GM23248 (cell line): ENCODE measurements around the gene TBX6. TPM values are rescaled to one million over a fixed set of nuclear protein-coding genes. Genes with fewer than 3 reads are reported as not detected.
"Not testable (repeated sequence)": the region's sequence is repeated elsewhere in the genome, so short reads cannot be mapped to it uniquely, and the experiment has no call there.

ENCODE experiments used
- DNase-seq: peaks from one replicate; pipeline ENCODE4 v3.0.0-alpha.2; 2015
- H2AFZ ChIP-seq: fragments of 200-600 bp; sonication (generic); 2 replicates; pipeline ENCODE4 v1.6.1; 2016; ENCODE audit warnings: antibody characterized with exemption
- H3F3A ChIP-seq: fragments of 200-600 bp; sonication (generic); 2 replicates; pipeline ENCODE4 v1.6.1; 2016; ENCODE audit warnings: mild to moderate bottlenecking, antibody characterized with exemption, mixed run types; ENCODE audit not compliant: insufficient read depth
- H3K27ac ChIP-seq: fragments of 200-600 bp; sonication (generic); 2 replicates; pipeline ENCODE4 v1.5.1; 2016; ENCODE audit warnings: mild to moderate bottlenecking
- H3K27me3 ChIP-seq: fragments of 200-600 bp; sonication (generic); replicated peaks from 2 replicates; pipeline ENCODE4 v1.6.1; 2016; ENCODE audit warnings: mild to moderate bottlenecking; ENCODE audit not compliant: insufficient read depth
- H3K36me3 ChIP-seq: fragments of 200-600 bp; sonication (generic); 2 replicates; pipeline ENCODE4 v1.6.1; 2016; ENCODE audit warnings: low read depth, mild to moderate bottlenecking
- H3K4me1 ChIP-seq: fragments of 200-600 bp; sonication (generic); 2 replicates; pipeline ENCODE4 v1.6.1; 2016; ENCODE audit warnings: mild to moderate bottlenecking; ENCODE audit not compliant: insufficient read depth
- H3K4me2 ChIP-seq: fragments of 200-600 bp; sonication (generic); one replicate; pipeline ENCODE4 v1.6.1; 2016; ENCODE audit warnings: mild to moderate bottlenecking; ENCODE audit not compliant: unreplicated experiment
- H3K4me3 ChIP-seq: fragments of 200-600 bp; sonication (generic); 2 replicates; pipeline ENCODE4 v1.5.1; 2016; ENCODE audit warnings: mild to moderate bottlenecking
- H3K79me2 ChIP-seq: fragments of 200-600 bp; sonication (generic); 2 replicates; pipeline ENCODE4 v1.6.1; 2016; ENCODE audit warnings: mild to moderate bottlenecking; ENCODE audit not compliant: insufficient read depth
- H3K9ac ChIP-seq: fragments of 200-600 bp; sonication (generic); 2 replicates; pipeline ENCODE4 v1.6.1; 2016; ENCODE audit warnings: mild to moderate bottlenecking
- H3K9me2 ChIP-seq: fragments of 200-600 bp; sonication (generic); 2 replicates; pipeline ENCODE4 v1.6.1; 2016; ENCODE audit warnings: mixed run types, mild to moderate bottlenecking, moderate library complexity; ENCODE audit not compliant: insufficient read depth
- H3K9me3 ChIP-seq: fragments of 200-600 bp; sonication (generic); one replicate; pipeline ENCODE4 v1.6.1; 2017; ENCODE audit warnings: low read depth
- H4K20me1 ChIP-seq: fragments of 200-600 bp; sonication (generic); 2 replicates; pipeline ENCODE4 v1.6.0; 2016; ENCODE audit not compliant: insufficient read depth
- EZH2 ChIP-seq: fragments of 200-600 bp; sonication (generic); IDR thresholded peaks from 2 replicates; pipeline ENCODE4 v1.6.1; 2018; ENCODE audit warnings: antibody characterized with exemption, mild to moderate bottlenecking; ENCODE audit not compliant: insufficient read depth, poor library complexity, severe bottlenecking
- EZH2phosphoT487 ChIP-seq: fragments of 200-600 bp; sonication (generic); IDR thresholded peaks from 2 replicates; pipeline ENCODE4 v1.6.1; 2018; ENCODE audit warnings: antibody characterized with exemption, moderate library complexity, mild to moderate bottlenecking, low read depth; ENCODE audit not compliant: insufficient read depth
- WGBS, 2 experiments: methylation state at CpG; one replicate each; pipeline ENCODE4 v1.1.6; 2015 to 2017; ENCODE audit warnings: low lambda C conversion rate in 2 of 2, low coverage in 1 of 2; ENCODE audit errors: missing lambda C conversion rate in 2 of 2; 5-methylcytosine and 5-hydroxymethylcytosine counted together
- in situ Hi-C: fragments of 300-500 bp; cut with MboI; formaldehyde crosslinking; loops from 2 replicates; pipeline ENCODE4 v1.15.0; 2020
- polyA plus RNA-seq: library from polyadenylated mRNA; unstranded; fragments of >200 nt; fragmentation: Nextera tagmentation; extraction: Ambion mirVana; gene quantifications from 2 replicates; pipeline ENCODE4 v1.2.1, GENCODE V29; 2016
- total RNA-seq: library from RNA; depleted of rRNA; stranded (reverse); fragments of >200 nt; shearing (Covaris generic); gene quantifications from 2 replicates; pipeline ENCODE4 v1.2.3, GENCODE V29; 2014

The TBX6 gene
- total and polyA plus RNA-seq, 2 experiments from 2014 or later: 0.11 to 0.20 TPM

DNA sequence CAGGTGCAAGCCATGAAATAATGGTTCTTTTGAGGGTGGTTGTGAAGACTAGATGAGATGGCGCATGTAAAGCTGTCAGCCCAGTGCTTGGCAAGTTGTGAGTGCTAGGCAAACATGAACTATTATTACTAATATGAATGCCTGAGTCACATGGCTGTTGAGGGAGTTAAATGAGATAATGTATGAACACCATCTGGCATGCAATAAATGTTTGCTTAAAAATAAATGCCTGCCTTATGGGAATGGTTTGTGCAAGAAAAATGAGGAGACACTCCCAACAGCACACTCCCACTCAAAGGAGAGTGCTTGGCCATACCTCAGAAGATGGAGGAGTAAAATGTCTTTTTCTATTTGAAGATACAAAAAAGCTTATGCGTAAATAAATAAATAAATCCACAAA lies 27.7 kb upstream of the TBX6 start:
- H2AFZ ChIP-seq: no peak overlapping the region
- no peaks in the 10 kb centered on the region for H3K9me3 ChIP-seq
- H3K27ac ChIP-seq: no peak overlapping the region
- WGBS, 2 experiments: 75 to 79% methylated on average over 2 of the region's 2 CpGs
- H3K36me3 ChIP-seq: peaks cover 10% of the 10 kb centered on the region
- no peak overlapping the region for H3K4me2 ChIP-seq
- H3K9me2 ChIP-seq: no peaks in the 10 kb centered on the region
- no peak overlapping the region for H3K9ac ChIP-seq
- in situ Hi-C loops: loop anchor here (25.0 kb wide), 1 partner anchor 293 kb away; the partner anchor contains the start of gene ZNF771
- no peak for TF ChIP-seq EZH2
- no peak for TF ChIP-seq EZH2phosphoT487
- peaks cover 8% of the 10 kb centered on the region; the same call in 1 of the 2 replicates for H3F3A ChIP-seq
- no peak overlapping the region for H3K4me3 ChIP-seq
- DNase-seq: peak; percentile 34
- H3K79me2 ChIP-seq: no peaks in the 10 kb centered on the region
- no peaks in the 10 kb centered on the region for H3K27me3 ChIP-seq
- peaks cover 9% of the 10 kb centered on the region for H3K4me1 ChIP-seq
- no peaks in the 10 kb centered on the region for H4K20me1 ChIP-seq

DNA sequence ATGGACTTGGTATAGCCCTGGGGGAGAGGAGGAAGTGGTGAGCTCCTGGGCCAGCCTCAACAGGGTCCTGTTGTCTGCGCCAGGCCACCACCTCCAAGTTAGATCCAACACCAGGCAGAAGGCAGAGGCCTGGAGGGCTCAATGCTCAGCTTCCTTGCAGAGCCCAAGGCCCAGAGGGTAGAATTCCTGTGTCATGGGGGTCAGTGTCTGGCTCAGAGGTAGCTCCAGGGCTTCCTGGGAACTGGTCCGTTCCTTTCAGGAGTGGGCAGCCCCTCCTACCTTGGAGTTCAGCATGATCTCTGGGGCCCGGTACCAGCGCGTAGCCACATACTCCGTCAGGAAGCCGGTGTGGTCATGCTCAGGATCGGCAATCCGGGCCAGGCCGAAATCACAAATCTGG lies 26.0 kb upstream of the TBX6 start:
- Histone ChIP-seq H3K36me3 (peaks cover 10% of the 10 kb centered on the region), H2AFZ (no peak overlapping the region), H3K4me2 (no peak overlapping the region), H4K20me1 (no peaks in the 10 kb centered on the region), H3K4me3 (no peak overlapping the region), H3K27ac (no peak overlapping the region), H3K27me3 (no peaks in the 10 kb centered on the region), H3K79me2 (no peaks in the 10 kb centered on the region), H3K9me2 (no peaks in the 10 kb centered on the region), H3K9me3 (no peaks in the 10 kb centered on the region), H3K9ac (no peak overlapping the region), H3K4me1 (peaks cover 9% of the 10 kb centered on the region), H3F3A (no peaks in the 10 kb centered on the region)
- in situ Hi-C loops: loop anchor here (25.0 kb wide), 1 partner anchor 295 kb away; the partner anchor contains the start of gene ZNF771
- no peak for TF ChIP-seq EZH2
- no peak for TF ChIP-seq EZH2phosphoT487
- WGBS, 2 experiments: 94 to 100% methylated on average over 9 to 10 of the region's 10 CpGs
- DNase-seq: no peak

GRCh38 chr16:30116291-30117207 lies 24.8 kb upstream of the TBX6 start:
- Histone ChIP-seq H3K27me3 (no peaks in the 10 kb centered on the region), H3K36me3 (peaks cover 10% of the 10 kb centered on the region), H3K4me1 (peaks cover 9% of the 10 kb centered on the region), H3K9me3 (no peaks in the 10 kb centered on the region), H3K9ac (no peak overlapping the region), H3K27ac (no peak overlapping the region), H4K20me1 (no peaks in the 10 kb centered on the region), H3K4me3 (no peak overlapping the region), H3K9me2 (no peaks in the 10 kb centered on the region), H3K4me2 (no peak overlapping the region), H3K79me2 (no peaks in the 10 kb centered on the region), H2AFZ (no peak overlapping the region), H3F3A (no peaks in the 10 kb centered on the region)
- no peak for DNase-seq
- WGBS, 2 experiments: 94% methylated on average over 13 to 16 of the region's 16 CpGs
- in situ Hi-C loops: loop anchor here (25.0 kb wide), 1 partner anchor 296 kb away; the partner anchor contains the start of gene ZNF771
- no peak for TF ChIP-seq EZH2phosphoT487
- TF ChIP-seq EZH2: no peak

GRCh38 chr16:30115238-30115637 lies 23.5 kb upstream of the TBX6 start:
- H3K79me2 ChIP-seq: no peaks in the 10 kb centered on the region
- no peaks in the 10 kb centered on the region for H3F3A ChIP-seq
- no peak overlapping the region for H3K4me3 ChIP-seq
- no peaks in the 10 kb centered on the region for H4K20me1 ChIP-seq
- no peak overlapping the region for H3K9ac ChIP-seq
- no peak for TF ChIP-seq EZH2
- no peak for TF ChIP-seq EZH2phosphoT487
- no peaks in the 10 kb centered on the region for H3K9me3 ChIP-seq
- H2AFZ ChIP-seq: no peak overlapping the region
- no peak overlapping the region for H3K4me2 ChIP-seq
- whole genome bisulfite sequencing, 2 experiments: 87 to 91% methylated on average over 6 to 7 of the region's 7 CpGs
- DNase-seq: no peak
- in situ Hi-C loops: loop anchor here (25.0 kb wide), 1 partner anchor 297 kb away; the partner anchor contains the start of gene ZNF771
- no peak overlapping the region for H3K27ac ChIP-seq
- H3K4me1 ChIP-seq: peaks cover 9% of the 10 kb centered on the region
- no peaks in the 10 kb centered on the region for H3K9me2 ChIP-seq
- no peaks in the 10 kb centered on the region for H3K27me3 ChIP-seq
- H3K36me3 ChIP-seq: peaks cover 10% of the 10 kb centered on the region

DNA sequence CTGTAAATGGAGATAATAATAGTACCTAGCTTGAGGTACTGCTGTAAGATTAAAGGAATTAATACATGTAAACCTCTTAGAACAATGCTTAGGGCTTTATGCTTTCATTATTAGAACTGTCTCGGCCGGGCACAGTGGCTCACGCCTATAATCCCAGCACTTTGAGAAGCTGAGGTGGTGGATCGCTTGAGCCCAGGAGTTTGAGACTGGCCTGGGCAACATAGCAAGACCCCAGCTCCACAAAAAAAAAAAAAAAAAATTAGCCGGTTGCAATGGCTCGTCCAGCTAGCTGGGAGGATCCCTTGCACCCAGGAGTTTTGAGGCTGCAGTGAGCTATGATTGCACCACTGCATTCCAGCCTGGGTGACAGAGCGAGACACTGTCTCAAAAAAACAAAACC lies 23.1 kb upstream of the TBX6 start:
- H2AFZ ChIP-seq, DNase-seq, H3K4me1 ChIP-seq, H3F3A ChIP-seq, H3K4me2 ChIP-seq, H3K27ac ChIP-seq, H3K9me2 ChIP-seq, H3K36me3 ChIP-seq, H3K9ac ChIP-seq, H3K9me3 ChIP-seq, H3K79me2 ChIP-seq, H3K4me3 ChIP-seq, H4K20me1 ChIP-seq, H3K27me3 ChIP-seq: not testable (repeated sequence)
- in situ Hi-C loops: loop anchor here (25.0 kb wide), 1 partner anchor 297 kb away; the partner anchor contains the start of gene ZNF771
- 94 to 96% methylated on average over 7 of the region's 7 CpGs for WGBS, 2 experiments
